ENCODE data around the gene ZNF683. TPM values are rescaled to one million over a fixed set of nuclear protein-coding genes. Genes with fewer than 3 reads are reported as not detected.

ZNF683 gene
- total and polyA plus RNA-seq, 2 donors (not counting 3 experiments of a cell fraction or from before 2014, with no cell fraction given), result not detected

DNA sequence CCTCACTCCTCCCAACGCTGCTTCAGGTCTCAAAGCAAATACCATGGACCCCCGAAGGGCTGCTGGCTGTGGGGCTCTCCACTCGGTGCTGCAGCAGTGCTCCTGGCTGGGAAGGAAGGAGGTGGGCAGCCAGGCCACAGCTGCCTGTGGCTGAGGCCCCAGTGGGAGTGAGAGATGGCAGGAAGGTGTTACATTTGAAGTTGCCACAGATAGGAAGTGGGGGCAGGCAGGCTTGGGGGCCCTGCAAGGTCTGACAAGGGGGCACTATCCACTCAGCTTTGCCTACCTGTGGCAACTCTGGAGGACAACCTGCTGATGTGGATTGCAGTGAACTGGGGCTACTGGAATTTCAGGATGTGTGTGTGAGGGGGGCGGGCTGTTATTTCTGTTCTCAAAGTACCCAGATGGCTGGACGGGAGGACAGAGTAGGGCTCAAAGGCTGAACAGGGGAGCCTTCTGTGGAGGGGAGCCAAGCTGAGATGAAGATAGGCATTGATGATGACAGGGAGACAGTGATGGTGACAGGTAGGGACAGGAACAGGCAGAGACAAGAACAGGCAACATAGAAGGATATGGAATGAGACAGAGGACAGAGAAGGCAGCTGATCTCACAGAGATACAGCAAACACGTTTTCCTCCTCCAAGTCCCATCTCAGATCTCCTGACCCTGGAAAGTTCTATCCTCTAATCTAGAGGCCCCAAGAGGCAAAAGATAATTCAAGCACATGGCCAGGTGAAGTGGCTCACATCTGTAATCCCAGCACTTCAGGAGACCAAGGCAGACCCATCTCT is 1.8 kb downstream of the ZNF683 start:
- dilution Hi-C loops (cut with MboI; ENCODE audit: extremely low pct_ligation_motif_present, low sequenced_read_pairs), result no loop called here
- FAIRE-seq (no peak), DNase-seq (ENCODE audit: low read depth, low spot score) (no peak)
- TF ChIP-seq MYC (IDR thresholded peaks at IDR 0.05; ENCODE audit: low read depth, low read length), result no peak
- TF ChIP-seq, protein P1, sequence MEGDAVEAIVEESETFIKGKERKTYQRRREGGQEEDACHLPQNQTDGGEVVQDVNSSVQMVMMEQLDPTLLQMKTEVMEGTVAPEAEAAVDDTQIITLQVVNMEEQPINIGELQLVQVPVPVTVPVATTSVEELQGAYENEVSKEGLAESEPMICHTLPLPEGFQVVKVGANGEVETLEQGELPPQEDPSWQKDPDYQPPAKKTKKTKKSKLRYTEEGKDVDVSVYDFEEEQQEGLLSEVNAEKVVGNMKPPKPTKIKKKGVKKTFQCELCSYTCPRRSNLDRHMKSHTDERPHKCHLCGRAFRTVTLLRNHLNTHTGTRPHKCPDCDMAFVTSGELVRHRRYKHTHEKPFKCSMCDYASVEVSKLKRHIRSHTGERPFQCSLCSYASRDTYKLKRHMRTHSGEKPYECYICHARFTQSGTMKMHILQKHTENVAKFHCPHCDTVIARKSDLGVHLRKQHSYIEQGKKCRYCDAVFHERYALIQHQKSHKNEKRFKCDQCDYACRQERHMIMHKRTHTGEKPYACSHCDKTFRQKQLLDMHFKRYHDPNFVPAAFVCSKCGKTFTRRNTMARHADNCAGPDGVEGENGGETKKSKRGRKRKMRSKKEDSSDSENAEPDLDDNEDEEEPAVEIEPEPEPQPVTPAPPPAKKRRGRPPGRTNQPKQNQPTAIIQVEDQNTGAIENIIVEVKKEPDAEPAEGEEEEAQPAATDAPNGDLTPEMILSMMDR (IDR thresholded peaks at IDR 0.05; ENCODE audit: extremely low read depth in 1 of 2, insufficient read depth in 1 of 2, low read depth in 1 of 2, low read length in 2 of 2), result no peak
- no peaks in the 10 kb centered on the region for H4K20me1 ChIP-seq (replicated peaks; ENCODE audit: control insufficient read depth, extremely low read depth, insufficient read depth, low read length)
- H2AFZ ChIP-seq (ENCODE audit: low read depth, low read length), result no peak overlapping the region
- no peak overlapping the region for H3K4me3 ChIP-seq (replicated peaks in 1 of 3; ENCODE audit: insufficient read depth in 1 of 3, low read depth in 1 of 3, low read length in 3 of 3)
- H3K4me2 ChIP-seq (ENCODE audit: insufficient read depth, low read length), result no peak overlapping the region
- H3K36me3 ChIP-seq (ENCODE audit: control insufficient read depth in 2 of 2, extremely low read depth in 1 of 2, insufficient read depth in 2 of 2, low read length in 2 of 2), result no peaks in the 10 kb centered on the region
- no peaks in the 10 kb centered on the region for H3K9me3 ChIP-seq (replicated peaks; ENCODE audit: control insufficient read depth, insufficient read depth, low read length)
- intact Hi-C loops (cut with micrococcal nuclease), result no loop called here
- no TSS peak for BruUV-seq (replicated peaks)
- H3K27me3 ChIP-seq (ENCODE audit: control insufficient read depth in 2 of 2, insufficient read depth in 2 of 2, low read length in 2 of 2), result peaks cover 0 to 2% of the 10 kb centered on the region in 2 experiments
- POLR2A ChIA-PET, result no interaction called here
- H3K9ac ChIP-seq (replicated peaks; ENCODE audit: extremely low read depth, insufficient read depth, low read length), result no peak overlapping the region
- CTCF ChIA-PET, result interaction anchor here (1.3 kb wide), 2 partner anchors 21 to 47 kb away, joined by 5 to 7 read pairs; no protein-coding TSS in a partner anchor
- no peak overlapping the region for H3K27ac ChIP-seq (ENCODE audit: insufficient read depth, low read depth, low read length)
- H3K9me1 ChIP-seq (replicated peaks; ENCODE audit: control insufficient read depth, extremely low read depth, insufficient read depth, low read length), result no peaks in the 10 kb centered on the region
- H3K4me1 ChIP-seq (ENCODE audit: control insufficient read depth, extremely low read depth, insufficient read depth, low read length), result peaks cover 4% of the 10 kb centered on the region
- H3K79me2 ChIP-seq (ENCODE audit: control insufficient read depth, insufficient read depth, low read length), result no peaks in the 10 kb centered on the region

DNA sequence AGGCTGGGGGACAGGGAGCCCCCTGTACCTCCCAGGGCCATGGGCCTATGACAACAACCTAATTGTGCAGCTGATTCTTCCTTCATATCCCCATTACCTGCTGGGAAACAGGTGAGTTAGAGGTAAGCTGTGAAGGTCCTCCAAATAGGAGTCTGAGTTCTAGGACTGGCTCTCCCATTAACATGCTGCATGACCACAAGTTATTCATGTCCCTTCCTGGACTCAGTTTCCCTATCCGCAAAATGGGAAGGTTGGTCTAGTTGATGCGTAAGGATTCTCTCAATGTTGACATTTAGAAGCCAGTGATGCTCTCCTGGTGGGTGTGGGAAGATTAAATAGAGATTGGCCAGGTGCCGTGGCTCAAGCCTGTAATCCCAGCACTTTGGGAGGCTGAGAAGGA is 4.1 kb downstream of the ZNF683 start:
- dilution Hi-C loops (cut with MboI; ENCODE audit: extremely low pct_ligation_motif_present, low sequenced_read_pairs), result no loop called here
- POLR2A ChIA-PET, result no interaction called here
- Histone ChIP-seq H3K9me3 (replicated peaks; ENCODE audit: control insufficient read depth, insufficient read depth, low read length) (no peaks in the 10 kb centered on the region), H3K9ac (replicated peaks; ENCODE audit: extremely low read depth, insufficient read depth, low read length) (no peak overlapping the region), H4K20me1 (replicated peaks; ENCODE audit: control insufficient read depth, extremely low read depth, insufficient read depth, low read length) (no peaks in the 10 kb centered on the region), H3K4me3 (replicated peaks in 1 of 3; ENCODE audit: insufficient read depth in 1 of 3, low read depth in 1 of 3, low read length in 3 of 3) (no peak overlapping the region), H3K9me1 (replicated peaks; ENCODE audit: control insufficient read depth, extremely low read depth, insufficient read depth, low read length) (no peaks in the 10 kb centered on the region), H3K27me3 (ENCODE audit: control insufficient read depth in 2 of 2, insufficient read depth in 2 of 2, low read length in 2 of 2) (peaks cover 0 to 2% of the 10 kb centered on the region in 2 experiments), H3K4me1 (ENCODE audit: control insufficient read depth, extremely low read depth, insufficient read depth, low read length) (no peaks in the 10 kb centered on the region), H2AFZ (ENCODE audit: low read depth, low read length) (no peak overlapping the region), H3K27ac (ENCODE audit: insufficient read depth, low read depth, low read length) (no peak overlapping the region), H3K36me3 (ENCODE audit: control insufficient read depth in 2 of 2, extremely low read depth in 1 of 2, insufficient read depth in 2 of 2, low read length in 2 of 2) (no peaks in the 10 kb centered on the region), H3K4me2 (ENCODE audit: insufficient read depth, low read length) (no peak overlapping the region), H3K79me2 (ENCODE audit: control insufficient read depth, insufficient read depth, low read length) (no peaks in the 10 kb centered on the region)
- CTCF ChIA-PET, result no interaction called here
- BruUV-seq (replicated peaks), result no TSS peak
- DNase-seq (ENCODE audit: low read depth, low spot score) (no peak), FAIRE-seq (no peak)
- TF ChIP-seq EZH2 (IDR thresholded peaks at IDR 0.05; ENCODE audit: borderline replicate concordance, low read depth, low read length, severe bottlenecking) (no peak), FOS (IDR thresholded peaks at IDR 0.05; ENCODE audit: borderline replicate concordance, insufficient read depth, low read length) (no peak), JUN (IDR thresholded peaks at IDR 0.05; ENCODE audit: borderline replicate concordance, insufficient read depth, insufficient read length, low read depth) (no peak)
- TF ChIP-seq, protein P1 (IDR thresholded peaks at IDR 0.05; ENCODE audit: extremely low read depth in 1 of 2, insufficient read depth in 1 of 2, low read depth in 1 of 2, low read length in 2 of 2), result no peak
- intact Hi-C loops (cut with micrococcal nuclease), result no loop called here

Measured in endothelial cell of umbilical vein (primary cell).